ENCODE data around the gene PRR29.
"Not testable (repeated sequence)": the region's sequence is repeated elsewhere in the genome, so short reads cannot be mapped to it uniquely, and the experiment has no call there.

The PRR29 gene

GRCh38 chr17:63998721-63999679, 849 bp downstream of the PRR29 start:
- no peak for DNase-seq

- DNase-seq: no peak
Measured at GRCh38 chr17:63999680-64000531, 1.8 kb downstream of the PRR29 start.

DNA sequence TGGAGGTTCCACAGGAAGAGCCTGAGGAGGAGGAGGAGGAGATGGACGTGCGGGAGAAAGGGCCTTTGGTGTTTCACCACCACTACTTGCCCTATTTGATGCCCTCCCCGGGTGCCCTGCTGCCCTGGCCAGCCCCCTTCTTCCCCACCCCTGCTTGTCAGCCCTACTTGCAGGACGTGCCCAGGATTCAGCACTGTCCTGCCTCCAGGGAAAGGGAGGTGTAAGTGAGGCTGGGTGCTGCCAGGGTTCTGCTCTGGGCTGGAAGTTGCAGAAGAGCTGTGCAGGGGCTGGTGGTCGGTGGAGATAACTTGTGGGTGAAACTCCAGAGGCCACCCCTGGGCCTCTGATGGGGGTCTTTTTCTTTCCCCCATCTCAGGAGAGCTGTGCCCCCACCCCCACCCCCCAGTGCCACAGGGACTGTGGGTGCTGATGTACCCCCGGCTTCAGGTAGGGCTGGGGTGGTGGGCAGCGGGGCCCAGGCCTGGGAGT, 3.0 kb downstream of the PRR29 start:
- DNase-seq: no peak

GRCh38 chr17:64001763-64002529, 3.8 kb downstream of the PRR29 start:
- no peak for DNase-seq

DNA sequence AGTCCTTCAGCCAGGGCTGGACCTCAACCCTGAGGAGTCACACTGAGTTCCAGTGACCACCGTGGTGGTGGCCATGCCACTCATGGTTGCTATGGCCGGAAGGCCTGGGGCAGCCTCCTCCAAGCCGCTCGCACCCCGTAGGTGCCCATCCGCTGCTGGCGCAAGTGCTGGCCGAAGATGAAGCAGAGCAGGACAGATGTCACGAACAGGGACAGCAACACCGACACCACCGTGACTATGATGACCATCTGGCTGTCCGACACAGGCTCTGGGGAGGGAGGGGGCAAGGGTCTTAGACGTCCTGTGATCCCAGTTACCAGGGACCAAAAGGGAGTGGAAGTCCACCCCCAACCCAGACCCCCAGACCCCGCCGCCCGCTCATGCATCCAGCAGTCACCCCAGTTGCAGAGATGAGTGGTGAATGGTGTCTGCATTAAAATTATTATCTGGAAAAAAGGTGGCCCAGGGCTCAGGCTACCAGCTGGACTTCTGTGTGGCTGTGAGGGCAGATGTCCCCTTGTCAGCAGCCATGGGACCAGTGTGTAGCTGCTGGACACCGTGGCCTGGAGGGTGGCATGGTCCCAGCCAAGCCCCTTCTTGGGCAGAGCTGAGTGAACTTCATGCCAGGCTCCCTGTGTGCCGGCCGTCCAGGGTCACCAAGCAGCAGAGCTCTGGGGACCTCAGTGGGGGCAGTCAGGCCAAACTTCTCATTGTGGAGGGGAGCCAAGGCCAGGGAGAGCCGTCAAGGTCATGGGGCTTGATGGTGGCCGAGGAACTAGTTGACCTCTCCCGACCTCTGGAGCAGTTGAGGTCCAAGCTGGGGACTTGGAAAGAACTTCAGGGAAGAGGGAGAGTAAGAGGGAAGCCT, 4.7 kb downstream of the PRR29 start:
- DNase-seq: no peak

DNA sequence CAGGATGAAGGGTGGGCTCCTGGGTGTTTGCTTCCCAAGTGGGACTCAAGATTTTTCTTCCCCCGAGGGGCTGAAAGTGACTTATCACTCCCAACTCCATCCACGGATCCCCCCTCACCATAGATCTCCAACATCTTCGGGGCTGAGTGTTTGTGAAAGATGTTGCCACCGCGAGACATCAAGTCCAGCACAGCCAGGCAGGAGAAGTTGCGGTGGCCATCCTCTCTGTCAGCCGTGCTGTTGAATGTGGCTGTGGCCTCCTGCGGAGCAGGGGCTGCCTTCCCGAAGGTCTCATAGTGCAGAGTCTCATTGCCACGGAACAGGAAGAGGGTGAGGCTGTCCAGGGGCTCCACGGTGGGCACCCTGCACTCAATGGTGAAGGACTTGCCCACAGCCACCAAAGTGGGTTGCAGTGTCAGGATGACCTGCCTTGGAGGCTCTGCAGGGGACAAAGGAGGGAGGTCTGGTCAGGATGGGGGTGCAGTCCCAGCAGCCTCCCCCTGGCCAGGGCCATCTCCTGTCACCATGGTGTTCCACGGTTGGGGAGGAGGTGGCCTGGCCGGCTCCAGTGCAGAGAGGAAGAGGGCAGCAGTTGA, 5.5 kb downstream of the PRR29 start:
- DNase-seq: no peak

DNA sequence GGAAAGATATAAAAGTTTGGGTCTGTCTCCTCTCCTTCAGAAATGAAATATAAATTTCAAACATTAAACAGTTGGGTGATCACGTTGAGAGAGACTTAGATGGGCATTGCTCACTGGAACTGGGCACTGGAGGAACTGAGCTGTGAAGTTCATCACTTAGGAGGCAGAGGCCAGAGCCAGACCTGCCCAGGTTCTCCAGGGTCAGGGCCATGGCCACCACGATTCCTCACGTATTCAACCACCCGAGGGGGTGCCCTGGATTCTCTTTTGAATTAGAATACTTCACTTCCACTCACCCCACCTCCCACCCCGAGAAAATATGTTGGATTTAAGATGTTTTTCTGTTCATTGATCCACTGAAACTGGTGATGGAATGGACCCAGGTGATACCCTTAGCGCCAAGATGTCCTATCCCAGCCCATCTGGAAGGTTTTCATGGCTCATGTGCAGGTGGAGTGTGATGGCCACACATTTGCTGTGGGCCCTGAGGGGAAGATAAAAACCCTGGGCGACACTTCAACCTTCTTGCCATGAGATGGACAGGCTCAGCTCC, 6.1 kb downstream of the PRR29 start:
- DNase-seq: no peak

DNA sequence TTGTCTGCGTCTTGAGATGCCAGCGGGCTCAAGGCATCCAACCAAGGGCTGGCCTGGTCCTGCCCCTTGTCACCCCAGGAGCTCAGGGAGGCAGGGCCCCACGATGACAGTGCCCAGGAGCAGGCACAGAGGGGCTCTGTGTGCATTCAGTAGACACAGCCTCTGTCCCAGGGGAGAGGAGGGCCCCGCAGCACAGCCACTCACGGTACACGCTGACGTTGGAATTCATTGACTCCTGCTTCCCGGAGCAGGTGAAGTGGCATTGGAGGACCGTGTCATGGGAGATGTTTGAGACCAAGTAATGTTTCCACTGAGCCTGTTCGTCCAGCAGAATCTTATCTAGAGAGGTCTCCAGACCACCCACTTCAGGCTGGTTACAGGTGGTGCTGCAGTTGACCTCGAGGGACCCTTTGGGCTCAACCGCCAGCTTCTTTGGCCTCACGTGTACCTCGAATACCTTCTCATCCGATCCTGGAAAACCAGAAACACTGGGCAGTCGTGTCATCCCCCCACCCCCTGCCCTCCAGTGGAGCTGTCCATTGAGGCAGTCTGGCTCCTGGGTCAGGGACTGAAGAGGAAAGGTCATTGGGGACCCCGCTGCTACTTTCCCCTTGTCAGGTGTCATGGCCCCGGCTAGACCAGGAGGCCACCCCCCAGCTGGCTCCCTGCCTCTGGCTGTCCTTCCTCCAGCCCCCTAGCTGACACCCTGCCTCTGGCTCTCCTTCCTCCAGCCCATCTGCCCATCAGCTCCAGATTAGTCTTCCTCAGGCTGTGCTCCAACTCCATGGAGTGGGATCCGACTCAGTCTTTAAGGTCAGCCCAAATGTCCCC, 7.0 kb downstream of the PRR29 start:
- no peak for DNase-seq

- no peak for DNase-seq
Measured at GRCh38 chr17:64005734-64006167, 7.6 kb downstream of the PRR29 start.

GRCh38 chr17:64006361-64007088, 8.4 kb downstream of the PRR29 start:
- no peak for DNase-seq

GRCh38 chr17:64007089-64007837, 9.1 kb downstream of the PRR29 start:
- DNase-seq: not testable (repeated sequence)

- no peak for DNase-seq
Measured at GRCh38 chr17:64007838-64008282, 9.7 kb downstream of the PRR29 start.

DNA sequence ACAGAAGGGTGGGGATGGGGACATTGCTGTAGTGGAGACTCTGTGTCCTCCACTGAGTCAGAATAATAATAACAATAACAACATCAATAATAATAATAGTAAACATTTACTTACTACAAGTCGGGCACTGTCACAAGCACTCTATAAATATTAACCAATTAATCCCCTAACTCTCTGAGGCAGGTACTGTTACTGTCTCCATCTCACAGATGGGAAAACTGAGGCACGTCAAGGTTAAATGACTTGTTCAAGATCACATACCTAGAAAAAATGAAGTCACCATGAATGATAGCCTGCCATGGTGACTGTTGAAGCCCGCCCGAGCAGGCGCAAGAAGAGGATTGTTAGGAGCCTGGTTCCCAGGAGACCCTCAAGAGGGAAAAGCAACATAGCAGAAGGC, 10.2 kb downstream of the PRR29 start:
- no peak for DNase-seq

DNA sequence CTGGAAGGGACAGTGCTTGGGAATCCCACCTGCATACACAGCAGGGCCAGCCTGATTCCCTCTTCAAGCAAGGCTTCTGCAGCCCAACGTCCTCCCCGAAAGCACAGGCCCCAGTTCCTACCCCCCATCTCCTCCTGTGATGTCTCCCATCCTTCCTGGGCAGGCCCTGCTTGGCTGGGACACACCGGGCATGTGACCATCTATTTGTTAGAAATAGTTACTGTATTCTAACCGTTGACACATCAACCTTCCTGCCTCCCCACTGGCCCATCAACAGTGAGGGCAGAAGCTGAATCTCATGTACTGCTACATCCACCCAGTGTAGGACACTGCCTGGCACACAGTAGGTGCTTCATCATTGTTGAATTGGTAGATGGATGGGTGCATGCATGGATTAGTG, 10.7 kb downstream of the PRR29 start:
- DNase-seq: no peak

DNA sequence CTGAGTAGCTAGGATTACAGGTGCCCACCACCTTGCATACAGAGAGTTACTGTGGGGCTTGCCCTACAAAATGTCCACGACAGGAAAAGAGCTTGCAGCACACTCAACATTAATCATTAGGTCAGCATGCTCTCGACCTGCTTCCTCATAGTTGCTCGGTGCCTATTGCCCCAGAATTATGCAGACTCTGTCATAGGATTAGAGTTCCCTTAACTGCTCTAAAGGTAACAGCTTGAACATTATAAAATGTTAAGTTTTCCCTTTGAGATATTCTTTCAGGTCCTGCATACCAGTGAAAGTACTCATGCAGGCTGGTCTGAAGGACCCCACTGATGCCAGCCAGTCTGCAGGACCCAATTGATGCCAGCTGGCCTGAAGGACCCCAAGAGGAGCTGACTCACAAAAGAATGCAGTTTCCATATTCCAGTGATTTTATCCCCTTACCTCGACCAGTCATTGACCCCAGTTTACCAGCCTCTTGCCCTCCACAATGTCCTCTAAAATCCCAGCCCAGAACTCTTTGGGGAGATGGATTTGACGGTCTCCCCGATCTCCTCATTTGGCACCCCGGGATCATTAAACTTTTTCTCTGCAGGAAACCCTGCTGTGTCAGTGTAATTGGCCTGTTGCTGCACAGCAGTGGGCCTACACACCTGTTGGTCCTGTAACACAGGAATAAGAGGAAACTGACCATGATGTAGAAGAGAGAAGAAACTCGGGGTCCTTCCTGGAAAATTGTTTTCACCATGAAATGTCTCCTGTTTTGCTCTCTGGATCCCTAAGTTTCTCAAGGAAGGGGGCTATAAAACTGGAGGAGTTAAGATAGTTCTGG, 11.6 kb downstream of the PRR29 start:
- no peak for DNase-seq

GRCh38 chr17:64015447-64015846, 17.3 kb downstream of the PRR29 start:
- DNase-seq: no peak

DNA sequence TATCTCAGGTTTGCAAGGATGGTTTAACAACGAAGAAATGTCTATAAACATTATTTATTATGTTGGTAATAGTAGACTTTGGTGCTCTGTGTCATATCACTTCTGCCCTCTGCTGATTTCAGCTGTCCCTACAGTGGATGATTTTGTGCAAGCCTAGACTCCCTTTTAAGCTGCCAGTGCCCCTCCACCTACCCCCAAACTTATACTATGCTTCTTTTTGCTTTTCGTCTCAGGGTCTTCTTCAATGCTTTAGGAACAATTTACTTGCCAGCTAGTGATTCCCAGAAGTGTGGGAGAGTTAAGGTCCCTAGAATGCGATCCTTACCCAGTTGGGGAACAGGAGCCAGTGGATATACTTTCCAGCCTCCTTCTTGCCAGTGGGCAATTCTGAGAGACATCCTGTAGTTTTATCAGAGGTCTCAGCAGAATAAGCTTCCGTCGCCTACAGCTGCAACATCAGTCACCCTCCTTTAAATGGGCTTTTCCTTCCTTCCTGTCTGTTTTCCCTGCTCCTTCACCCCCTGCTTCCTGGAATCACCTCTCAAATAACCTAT, 18.2 kb downstream of the PRR29 start:
- no peak for DNase-seq
